Mononuclear cell (primary cell): ENCODE results near the gene PROZ. TPM values are rescaled to one million over a fixed set of nuclear protein-coding genes. Genes with fewer than 3 reads are reported as not detected.
"Not testable (repeated sequence)": the region's sequence is repeated elsewhere in the genome, so short reads cannot be mapped to it uniquely, and the experiment has no call there.

ENCODE experiments used
- H3K27me3 ChIP-seq: 2 replicates; pipeline ENCODE4 v1.6.0; 2011; ENCODE audit warnings: low read length, control low read depth; ENCODE audit not compliant: insufficient read depth
- H3K4me1 ChIP-seq: 2 replicates; pipeline ENCODE4 v1.5.1; 2011; ENCODE audit warnings: mild to moderate bottlenecking, low read length, control low read depth; ENCODE audit not compliant: insufficient read depth
- H3K4me3 ChIP-seq: 2 replicates; pipeline ENCODE4 v1.5.1; 2011; ENCODE audit warnings: mild to moderate bottlenecking, low read length, moderate library complexity
- H3K9me3 ChIP-seq: 2 replicates; pipeline ENCODE4 v1.5.1; 2011; ENCODE audit warnings: low read depth, mild to moderate bottlenecking, control low read depth, low read length
- total RNA-seq: library from RNA; depleted of rRNA; stranded (reverse); fragments of >200 nt; gene quantifications from one replicate; pipeline ENCODE4 v1.2.3, GENCODE V29; 2012

Gene PROZ
- total RNA-seq = 0.10 TPM

- H3K4me3 ChIP-seq = no peak within 1 kb of the TSS
- no peaks in the 10 kb centered on the region for H3K27me3 ChIP-seq
- no peaks in the 10 kb centered on the region for H3K9me3 ChIP-seq
- peaks cover 15% of the 10 kb centered on the region for H3K4me1 ChIP-seq
These were observed at the start of gene PROZ for GRCh38 chr13:113157929-113158747. Gene PROZ (plus strand): TSS chr13:113158648. CDS start chr13:113158661, 13 bp downstream.

- H3K4me1 ChIP-seq = no peaks in the 10 kb centered on the region
- H3K9me3 ChIP-seq = no peaks in the 10 kb centered on the region
- H3K27me3 ChIP-seq = peaks cover 13% of the 10 kb centered on the region
- H3K4me3 ChIP-seq = no peak overlapping the region
These were observed 49.0 kb upstream of the PROZ start for GRCh38 chr13:113109151-113110047.

- Histone ChIP-seq H3K4me1 (no peaks in the 10 kb centered on the region), H3K27me3 (peaks cover 13% of the 10 kb centered on the region), H3K9me3 (no peaks in the 10 kb centered on the region), H3K4me3 (peak overlapping the region; percentile 6)
These were observed 48.2 kb upstream of the PROZ start for GRCh38 chr13:113110048-113110851.

- no peaks in the 10 kb centered on the region for H3K4me1 ChIP-seq
- H3K27me3 ChIP-seq = peaks cover 13% of the 10 kb centered on the region
- H3K9me3 ChIP-seq = no peaks in the 10 kb centered on the region
- peak overlapping the region; percentile 6 for H3K4me3 ChIP-seq
These were observed 47.6 kb upstream of the PROZ start for GRCh38 chr13:113110852-113111315.

GRCh38 chr13:113111821-113112220, 46.6 kb upstream of the PROZ start:
- not testable (repeated sequence) for H3K4me1 ChIP-seq, H3K4me3 ChIP-seq, H3K9me3 ChIP-seq
- peaks cover 13% of the 10 kb centered on the region for H3K27me3 ChIP-seq

- peaks cover 13% of the 10 kb centered on the region for H3K27me3 ChIP-seq
- H3K9me3 ChIP-seq, H3K4me3 ChIP-seq, H3K4me1 ChIP-seq: not testable (repeated sequence)
These were observed 46.0 kb upstream of the PROZ start for GRCh38 chr13:113112475-113112874.

GRCh38 chr13:113112893-113113845, 45.3 kb upstream of the PROZ start:
- Histone ChIP-seq H3K9me3 (no peaks in the 10 kb centered on the region), H3K27me3 (peaks cover 13% of the 10 kb centered on the region), H3K4me3 (no peak overlapping the region), H3K4me1 (no peaks in the 10 kb centered on the region)

GRCh38 chr13:113113846-113114271, 44.6 kb upstream of the PROZ start:
- peaks cover 13% of the 10 kb centered on the region for H3K27me3 ChIP-seq
- no peaks in the 10 kb centered on the region for H3K9me3 ChIP-seq
- H3K4me1 ChIP-seq = no peaks in the 10 kb centered on the region
- H3K4me3 ChIP-seq = no peak overlapping the region

- no peak overlapping the region for H3K4me3 ChIP-seq
- H3K9me3 ChIP-seq = no peaks in the 10 kb centered on the region
- no peaks in the 10 kb centered on the region for H3K4me1 ChIP-seq
- H3K27me3 ChIP-seq = peaks cover 8% of the 10 kb centered on the region
These were observed 43.7 kb upstream of the PROZ start for GRCh38 chr13:113114511-113115362.

GRCh38 chr13:113115363-113116205, 42.9 kb upstream of the PROZ start:
- Histone ChIP-seq H3K27me3 (peaks cover 4% of the 10 kb centered on the region), H3K4me3 (no peak overlapping the region), H3K4me1 (no peaks in the 10 kb centered on the region), H3K9me3 (no peaks in the 10 kb centered on the region)

GRCh38 chr13:113116206-113116800, 42.1 kb upstream of the PROZ start:
- no peaks in the 10 kb centered on the region for H3K27me3 ChIP-seq
- no peaks in the 10 kb centered on the region for H3K4me1 ChIP-seq
- no peak overlapping the region for H3K4me3 ChIP-seq
- H3K9me3 ChIP-seq = no peaks in the 10 kb centered on the region

GRCh38 chr13:113116871-113117271, 41.6 kb upstream of the PROZ start:
- Histone ChIP-seq H3K9me3 (no peaks in the 10 kb centered on the region), H3K27me3 (no peaks in the 10 kb centered on the region), H3K4me1 (no peaks in the 10 kb centered on the region), H3K4me3 (no peak overlapping the region)
